PC-9 (cell line): Measurements from ENCODE around the gene SYNPR.

Source experiments
- EZH2 ChIP-seq: fragments of 200-600 bp; sonication (generic); IDR thresholded peaks from 2 replicates; pipeline ENCODE4 v1.8.0; 2017; ENCODE audit warnings: antibody characterized with exemption, low read depth
- TF ChIP-seq, protein P1 (sequence below): fragments of 200-600 bp; sonication (generic); conservative IDR thresholded peaks from 2 replicates; pipeline ENCODE4 v1.6.1; 2017; ENCODE audit warnings: mixed run types, antibody characterized with exemption, mild to moderate bottlenecking, moderate library complexity

DNA sequence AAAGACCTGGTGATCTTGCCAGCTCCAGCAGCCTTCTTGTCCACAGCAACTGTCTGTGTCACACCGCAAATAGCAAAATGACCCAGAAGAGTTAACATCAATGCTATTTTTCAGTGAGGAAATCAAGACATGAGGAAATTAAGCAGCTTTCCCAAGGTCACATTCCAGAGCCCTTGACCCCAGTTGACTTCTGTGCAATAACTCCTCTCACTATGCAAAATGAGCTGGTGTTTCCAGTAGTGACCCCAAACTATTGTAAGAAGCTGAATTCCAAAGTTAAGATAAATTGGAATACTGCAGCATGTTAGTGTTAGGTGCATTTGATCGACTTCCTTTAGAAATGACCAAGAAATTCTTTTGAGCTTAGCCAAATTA is 201.5 kb downstream of the SYNPR start:
- TF ChIP-seq, protein P1, sequence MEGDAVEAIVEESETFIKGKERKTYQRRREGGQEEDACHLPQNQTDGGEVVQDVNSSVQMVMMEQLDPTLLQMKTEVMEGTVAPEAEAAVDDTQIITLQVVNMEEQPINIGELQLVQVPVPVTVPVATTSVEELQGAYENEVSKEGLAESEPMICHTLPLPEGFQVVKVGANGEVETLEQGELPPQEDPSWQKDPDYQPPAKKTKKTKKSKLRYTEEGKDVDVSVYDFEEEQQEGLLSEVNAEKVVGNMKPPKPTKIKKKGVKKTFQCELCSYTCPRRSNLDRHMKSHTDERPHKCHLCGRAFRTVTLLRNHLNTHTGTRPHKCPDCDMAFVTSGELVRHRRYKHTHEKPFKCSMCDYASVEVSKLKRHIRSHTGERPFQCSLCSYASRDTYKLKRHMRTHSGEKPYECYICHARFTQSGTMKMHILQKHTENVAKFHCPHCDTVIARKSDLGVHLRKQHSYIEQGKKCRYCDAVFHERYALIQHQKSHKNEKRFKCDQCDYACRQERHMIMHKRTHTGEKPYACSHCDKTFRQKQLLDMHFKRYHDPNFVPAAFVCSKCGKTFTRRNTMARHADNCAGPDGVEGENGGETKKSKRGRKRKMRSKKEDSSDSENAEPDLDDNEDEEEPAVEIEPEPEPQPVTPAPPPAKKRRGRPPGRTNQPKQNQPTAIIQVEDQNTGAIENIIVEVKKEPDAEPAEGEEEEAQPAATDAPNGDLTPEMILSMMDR: no peak
- TF ChIP-seq EZH2: no peak
